Testis (tissue), 2 donors: Measurements from ENCODE around the gene VWA8.

Experiments used
- POLR2A ChIP-seq: fragments of 450-650 bp; IDR thresholded peaks from one replicate; pipeline ENCODE4 v1.6.1; 2017; ENCODE audit warnings: antibody characterized with exemption, mild to moderate bottlenecking, moderate library complexity
- TF ChIP-seq, protein P1 (sequence below), 3 experiments: fragments of 450-650 bp in 2 of 3; fragments of 200-600 bp in 1 of 3; sonication (generic) in 1 of 3; IDR thresholded peaks; one replicate each; pipeline ENCODE4 v1.5.1; 2016 to 2019; ENCODE audit warnings: antibody characterized with exemption in 3 of 3, mild to moderate bottlenecking in 2 of 3, moderate library complexity in 1 of 3

DNA sequence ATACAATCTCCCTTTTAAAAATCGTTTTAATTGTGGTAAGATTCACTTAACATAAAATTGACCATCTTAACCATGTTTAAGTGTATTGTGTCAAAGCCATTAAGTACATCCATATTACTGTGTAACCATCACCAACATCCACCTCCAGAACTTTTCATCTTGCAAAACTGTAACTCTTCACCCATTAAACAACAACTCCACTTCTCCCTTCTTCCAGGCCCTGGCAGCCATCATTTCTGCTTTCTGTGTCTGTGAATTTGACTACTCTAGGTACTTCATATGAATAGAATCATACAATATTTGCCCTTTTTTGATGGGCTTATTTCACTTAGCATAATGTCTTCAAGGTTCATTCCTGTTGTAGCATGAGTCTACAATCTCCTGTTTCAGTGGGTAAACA, 36.5 kb upstream of the VWA8 start:
- TF ChIP-seq, protein P1, sequence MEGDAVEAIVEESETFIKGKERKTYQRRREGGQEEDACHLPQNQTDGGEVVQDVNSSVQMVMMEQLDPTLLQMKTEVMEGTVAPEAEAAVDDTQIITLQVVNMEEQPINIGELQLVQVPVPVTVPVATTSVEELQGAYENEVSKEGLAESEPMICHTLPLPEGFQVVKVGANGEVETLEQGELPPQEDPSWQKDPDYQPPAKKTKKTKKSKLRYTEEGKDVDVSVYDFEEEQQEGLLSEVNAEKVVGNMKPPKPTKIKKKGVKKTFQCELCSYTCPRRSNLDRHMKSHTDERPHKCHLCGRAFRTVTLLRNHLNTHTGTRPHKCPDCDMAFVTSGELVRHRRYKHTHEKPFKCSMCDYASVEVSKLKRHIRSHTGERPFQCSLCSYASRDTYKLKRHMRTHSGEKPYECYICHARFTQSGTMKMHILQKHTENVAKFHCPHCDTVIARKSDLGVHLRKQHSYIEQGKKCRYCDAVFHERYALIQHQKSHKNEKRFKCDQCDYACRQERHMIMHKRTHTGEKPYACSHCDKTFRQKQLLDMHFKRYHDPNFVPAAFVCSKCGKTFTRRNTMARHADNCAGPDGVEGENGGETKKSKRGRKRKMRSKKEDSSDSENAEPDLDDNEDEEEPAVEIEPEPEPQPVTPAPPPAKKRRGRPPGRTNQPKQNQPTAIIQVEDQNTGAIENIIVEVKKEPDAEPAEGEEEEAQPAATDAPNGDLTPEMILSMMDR (IDR thresholded peaks at IDR 0.05): no peak
- no peak for TF ChIP-seq POLR2A
